Liver (tissue), 9 donors: Measurements from ENCODE around the gene IPPK. TPM values are rescaled to one million over a fixed set of nuclear protein-coding genes. Genes with fewer than 3 reads are reported as not detected.

Experiments
- DNase-seq: peaks from one replicate; pipeline ENCODE4 v3.0.0-alpha.2; 2017; ENCODE audit warnings: low spot score
- H3K27ac ChIP-seq, 2 donors: one replicate each; pipeline ENCODE4 v1.7.0; 2013; ENCODE audit warnings: inconsistent platforms in 2 of 2, low read length in 2 of 2, control low read depth in 1 of 2, low read depth in 1 of 2, mild to moderate bottlenecking in 1 of 2
- H3K27me3 ChIP-seq, 4 donors: one replicate each; pipeline versions ENCODE4 v1.6.1 to v1.7.0; 2013; ENCODE audit warnings: low read length in 3 of 4, inconsistent platforms in 1 of 4, mild to moderate bottlenecking in 1 of 4, moderate library complexity in 1 of 4; ENCODE audit not compliant: control insufficient read depth in 4 of 4, insufficient read depth in 4 of 4
- H3K36me3 ChIP-seq, 4 donors: one replicate each; pipeline versions ENCODE4 v1.6.1 to v1.7.0; 2013; ENCODE audit warnings: low read length in 3 of 4, mild to moderate bottlenecking in 3 of 4, low read depth in 1 of 4, moderate library complexity in 1 of 4; ENCODE audit not compliant: control insufficient read depth in 4 of 4, insufficient read depth in 3 of 4
- H3K4me1 ChIP-seq, 4 donors: one replicate each; pipeline versions ENCODE4 v1.6.1 to v1.7.0; 2013; ENCODE audit warnings: low read length in 3 of 4, mild to moderate bottlenecking in 3 of 4, moderate library complexity in 1 of 4; ENCODE audit not compliant: control insufficient read depth in 4 of 4, insufficient read depth in 4 of 4
- H3K4me3 ChIP-seq, 3 donors: one replicate each; pipeline versions ENCODE4 v1.6.1 to v1.7.0; 2013; ENCODE audit warnings: low read length in 3 of 3, control low read depth in 1 of 3, low read depth in 1 of 3, mild to moderate bottlenecking in 1 of 3
- H3K9ac ChIP-seq, 2 donors: one replicate each; pipeline ENCODE4 v1.7.0; 2013; ENCODE audit warnings: low read length in 2 of 2, mild to moderate bottlenecking in 2 of 2, moderate library complexity in 2 of 2, control low read depth in 1 of 2, low read depth in 1 of 2
- H3K9me3 ChIP-seq, 4 donors: one replicate each; pipeline versions ENCODE4 v1.6.1 to v1.7.0; 2013; ENCODE audit warnings: low read length in 3 of 4; ENCODE audit not compliant: control insufficient read depth in 4 of 4
- ATF3 ChIP-seq: IDR thresholded peaks from 2 replicates; pipeline ENCODE4 v1.6.1; 2016; ENCODE audit warnings: antibody characterized with exemption
- CTCF ChIP-seq: fragments of 150-350 bp; IDR thresholded peaks from 2 replicates; pipeline ENCODE4 v1.5.1; 2017; ENCODE audit warnings: improper control_type of control experiment, low read depth, low read length; ENCODE audit not compliant: missing input control
- FOXA1 ChIP-seq: IDR thresholded peaks from 2 replicates; pipeline ENCODE4 v1.6.1; 2016; ENCODE audit warnings: antibody characterized with exemption
- FOXA2 ChIP-seq: IDR thresholded peaks from 2 replicates; pipeline ENCODE4 v1.6.1; 2016; ENCODE audit warnings: antibody characterized with exemption
- GABPA ChIP-seq, 2 donors: IDR thresholded peaks in 1 of 2; conservative IDR thresholded peaks in 1 of 2; 2 replicates each; pipeline ENCODE4 v1.6.1; 2016; ENCODE audit warnings: antibody characterized with exemption in 2 of 2, mild to moderate bottlenecking in 1 of 2, moderate library complexity in 1 of 2
- HNF4A ChIP-seq, 2 donors: conservative IDR thresholded peaks; 2 replicates each; pipeline ENCODE4 v1.6.1; 2016; ENCODE audit warnings: antibody characterized with exemption in 2 of 2, mild to moderate bottlenecking in 2 of 2
- HNF4G ChIP-seq: IDR thresholded peaks from 2 replicates; pipeline ENCODE4 v1.6.1; 2016; ENCODE audit warnings: antibody characterized with exemption
- JUND ChIP-seq, 2 donors: IDR thresholded peaks; 2 replicates each; pipeline ENCODE4 v1.6.1; 2016; ENCODE audit warnings: antibody characterized with exemption in 2 of 2
- MAX ChIP-seq: IDR thresholded peaks from 2 replicates; pipeline ENCODE4 v1.6.1; 2016; ENCODE audit warnings: antibody characterized with exemption
- NR2F2 ChIP-seq: IDR thresholded peaks from 2 replicates; pipeline ENCODE4 v1.6.1; 2016; ENCODE audit warnings: antibody characterized with exemption
- RAD21 ChIP-seq, 2 donors: IDR thresholded peaks; 2 replicates each; pipeline ENCODE4 v1.6.1; 2016; ENCODE audit warnings: antibody characterized with exemption in 2 of 2, mild to moderate bottlenecking in 2 of 2
- REST ChIP-seq: IDR thresholded peaks from 2 replicates; pipeline ENCODE4 v1.6.1; 2016; ENCODE audit warnings: antibody characterized with exemption, mild to moderate bottlenecking
- SP1 ChIP-seq: IDR thresholded peaks from 2 replicates; pipeline ENCODE4 v1.6.1; 2018; ENCODE audit warnings: antibody characterized with exemption, mild to moderate bottlenecking
- TAF1 ChIP-seq: conservative IDR thresholded peaks from 2 replicates; pipeline ENCODE4 v1.6.1; 2016; ENCODE audit warnings: antibody characterized with exemption, mild to moderate bottlenecking
- YY1 ChIP-seq: IDR thresholded peaks from 2 replicates; pipeline ENCODE4 v1.6.1; 2016; ENCODE audit warnings: antibody characterized with exemption, mild to moderate bottlenecking
- ZBTB33 ChIP-seq: IDR thresholded peaks from 2 replicates; pipeline ENCODE4 v1.6.1; 2016; ENCODE audit warnings: antibody characterized with exemption
- WGBS: extraction: QIAGEN DNeasy Blood & Tissue Kit; methylation state at CpG from one replicate; pipeline ENCODE4 v1.1.7; 2013; 5-methylcytosine and 5-hydroxymethylcytosine counted together
- polyA plus RNA-seq, 2 donors: library from polyadenylated mRNA; stranded (reverse) in 1 of 2; unstranded in 1 of 2; fragments of 200-250 nt in 1 of 2; fragments of >200 nt in 1 of 2; fragmentation: Nextera tagmentation in 1 of 2; extraction: Ambion mirVana in 1 of 2; gene quantifications; one replicate each; pipeline versions ENCODE4 v1.2.1 to v1.2.3, GENCODE V29; 2013 to 2015
- total RNA-seq, 2 donors: library from RNA; depleted of rRNA; stranded (reverse); fragments of >200 nt; gene quantifications; one replicate each; pipeline ENCODE4 v1.2.3, GENCODE V29; 2014
- donor health status: healthy.
- donor health status: healthy.
- donor health status: healthy.
- donor health status: healthy.
- donor health status: healthy.

The IPPK gene
- total and polyA plus RNA-seq, 4 donors = 2.1 to 5.9 (median 3.6) TPM

GRCh38 chr9:92658176-92658575 lies 11.8 kb downstream of the IPPK start:
- H3K9me3 ChIP-seq = no peaks in the 10 kb centered on the region
- no peak overlapping the region for H3K9ac ChIP-seq
- no peaks in the 10 kb centered on the region for H3K27me3 ChIP-seq
- no peak for DNase-seq
- peaks cover 3 to 6% (median 4%) of the 10 kb centered on the region in 4 donors for H3K36me3 ChIP-seq
- H3K4me1 ChIP-seq = peaks cover 9 to 16% (median 11%) of the 10 kb centered on the region in 4 donors
- WGBS = 91% methylated on average over 7 of the region's 7 CpGs
- H3K27ac ChIP-seq = no peak overlapping the region
- TF ChIP-seq ZBTB33 = no peak
- TF ChIP-seq SP1 = no peak
- TF ChIP-seq RAD21 (IDR thresholded peaks at IDR 0.05) = no peak
- TF ChIP-seq YY1 = no peak
- no peak for TF ChIP-seq GABPA (IDR thresholded peaks at IDR 0.05 in 1 of 2, conservative IDR thresholded peaks at IDR 0.05 in 1 of 2)
- H3K4me3 ChIP-seq = no peak overlapping the region

- 95% methylated on average over 17 of the region's 17 CpGs for WGBS
- Histone ChIP-seq H3K4me1 (peaks cover 9 to 16% (median 11%) of the 10 kb centered on the region in 4 donors), H3K9me3 (no peaks in the 10 kb centered on the region), H3K27me3 (no peaks in the 10 kb centered on the region), H3K36me3 (peaks cover 3 to 6% (median 4%) of the 10 kb centered on the region in 4 donors), H3K4me3 (no peak overlapping the region), H3K9ac (no peak overlapping the region), H3K27ac (no peak overlapping the region)
- DNase-seq = no peak
- TF ChIP-seq SP1 = no peak
- TF ChIP-seq RAD21 (IDR thresholded peaks at IDR 0.05) = no peak
- no peak for TF ChIP-seq MAX
- TF ChIP-seq NR2F2 = no peak
- no peak for TF ChIP-seq FOXA1
- no peak for TF ChIP-seq ATF3
These were observed 12.4 kb downstream of the IPPK start for GRCh38 chr9:92657296-92658094.

GRCh38 chr9:92656537-92656925 lies 13.4 kb downstream of the IPPK start:
- TF ChIP-seq FOXA1 (no peak), YY1 (no peak), CTCF (no peak), NR2F2 (no peak), HNF4G (no peak), HNF4A (conservative IDR thresholded peaks at IDR 0.05) (no peak), FOXA2 (no peak), SP1 (no peak), TAF1 (no peak), RAD21 (IDR thresholded peaks at IDR 0.05) (no peak), JUND (IDR thresholded peaks at IDR 0.05) (no peak), REST (no peak)
- no peak overlapping the region for H3K27ac ChIP-seq
- H3K4me3 ChIP-seq = no peak overlapping the region
- peaks cover 9 to 16% (median 11%) of the 10 kb centered on the region in 4 donors for H3K4me1 ChIP-seq
- H3K27me3 ChIP-seq = no peaks in the 10 kb centered on the region
- H3K9me3 ChIP-seq = no peaks in the 10 kb centered on the region
- DNase-seq = no peak
- WGBS = 86% methylated on average over 11 of the region's 11 CpGs
- no peak overlapping the region for H3K9ac ChIP-seq
- peaks cover 3 to 6% (median 4%) of the 10 kb centered on the region in 4 donors for H3K36me3 ChIP-seq
